ENCODE data around the gene BCL7B. TPM values are rescaled to one million over a fixed set of nuclear protein-coding genes. Genes with fewer than 3 reads are reported as not detected.
A peak's percentile ranks its signal among the peaks of the same experiment; 100 is the strongest.
"Not testable (repeated sequence)": the region's sequence is repeated elsewhere in the genome, so short reads cannot be mapped to it uniquely, and the experiment has no call there.

BCL7B gene
- total RNA-seq, 1 donor from 2014 or later, result 32.8 TPM

GRCh38 chr7:73536479-73536878 lies 21.0 kb downstream of the BCL7B start:
- H3K36me3 Mint-ChIP-seq, result peaks cover 18% of the 10 kb centered on the region
- H3K4me3 Mint-ChIP-seq, result no peak overlapping the region
- TF ChIP-seq CTCF (conservative IDR thresholded peaks at IDR 0.05), result no peak
- H3K27me3 Mint-ChIP-seq, result no peaks in the 10 kb centered on the region
- DNase-seq (ENCODE audit: extremely low spot score, unreplicated experiment), result no peak
- H3K4me1 Mint-ChIP-seq (ENCODE audit: unreplicated experiment), result no peaks in the 10 kb centered on the region
- H3K27ac Mint-ChIP-seq, result peak overlapping the region; percentile 50
- H3K9me3 Mint-ChIP-seq, result no peaks in the 10 kb centered on the region

GRCh38 chr7:73535918-73536317 lies 21.6 kb downstream of the BCL7B start:
- not testable (repeated sequence) for H3K4me3 Mint-ChIP-seq; DNase-seq (ENCODE audit: extremely low spot score, unreplicated experiment); H3K9me3 Mint-ChIP-seq; H3K4me1 Mint-ChIP-seq (ENCODE audit: unreplicated experiment); H3K27me3 Mint-ChIP-seq; H3K27ac Mint-ChIP-seq
- peaks cover 15% of the 10 kb centered on the region for H3K36me3 Mint-ChIP-seq

- Mint-ChIP-seq H3K9me3 (no peaks in the 10 kb centered on the region), H3K27ac (no peak overlapping the region), H3K36me3 (peaks cover 15% of the 10 kb centered on the region), H3K4me3 (no peak overlapping the region), H3K27me3 (no peaks in the 10 kb centered on the region), H3K4me1 (ENCODE audit: unreplicated experiment) (no peaks in the 10 kb centered on the region)
- TF ChIP-seq CTCF (conservative IDR thresholded peaks at IDR 0.05), result no peak
- no peak for DNase-seq (ENCODE audit: extremely low spot score, unreplicated experiment)
These were observed 23.7 kb downstream of the BCL7B start for GRCh38 chr7:73533742-73534141.

- Mint-ChIP-seq H3K4me3 (no peak overlapping the region), H3K4me1 (ENCODE audit: unreplicated experiment) (no peaks in the 10 kb centered on the region), H3K36me3 (peaks cover 8% of the 10 kb centered on the region), H3K9me3 (no peaks in the 10 kb centered on the region), H3K27ac (no peak overlapping the region), H3K27me3 (no peaks in the 10 kb centered on the region)
- DNase-seq (ENCODE audit: extremely low spot score, unreplicated experiment), result no peak
- no peak for TF ChIP-seq CTCF (conservative IDR thresholded peaks at IDR 0.05)
These were observed 25.3 kb downstream of the BCL7B start for GRCh38 chr7:73532224-73532623.

GRCh38 chr7:73530800-73531199 lies 26.7 kb downstream of the BCL7B start:
- H3K9me3 Mint-ChIP-seq, result no peaks in the 10 kb centered on the region
- no peak for TF ChIP-seq CTCF (conservative IDR thresholded peaks at IDR 0.05)
- no peak overlapping the region for H3K4me3 Mint-ChIP-seq
- peaks cover 8% of the 10 kb centered on the region for H3K36me3 Mint-ChIP-seq
- no peak for DNase-seq (ENCODE audit: extremely low spot score, unreplicated experiment)
- peaks cover 4% of the 10 kb centered on the region for H3K4me1 Mint-ChIP-seq (ENCODE audit: unreplicated experiment)
- H3K27ac Mint-ChIP-seq, result no peak overlapping the region
- H3K27me3 Mint-ChIP-seq, result no peaks in the 10 kb centered on the region

GRCh38 chr7:73526896-73527821 lies 30.3 kb downstream of the BCL7B start:
- H3K27ac Mint-ChIP-seq, result peak overlapping the region; percentile 8
- no peak for DNase-seq (ENCODE audit: extremely low spot score, unreplicated experiment)
- peak overlapping the region; percentile 0 for H3K4me3 Mint-ChIP-seq
- no peaks in the 10 kb centered on the region for H3K27me3 Mint-ChIP-seq
- peaks cover 4% of the 10 kb centered on the region for H3K4me1 Mint-ChIP-seq (ENCODE audit: unreplicated experiment)
- peaks cover under 1% of the 10 kb centered on the region for H3K36me3 Mint-ChIP-seq
- no peak for TF ChIP-seq CTCF (conservative IDR thresholded peaks at IDR 0.05)
- H3K9me3 Mint-ChIP-seq, result no peaks in the 10 kb centered on the region

- H3K27me3 Mint-ChIP-seq; H3K9me3 Mint-ChIP-seq; H3K4me1 Mint-ChIP-seq (ENCODE audit: unreplicated experiment); H3K27ac Mint-ChIP-seq; H3K36me3 Mint-ChIP-seq; DNase-seq (ENCODE audit: extremely low spot score, unreplicated experiment); H3K4me3 Mint-ChIP-seq: not testable (repeated sequence)
These were observed 31.4 kb downstream of the BCL7B start for GRCh38 chr7:73526158-73526494.
